Glomerular visceral epithelial cell (primary cell): ENCODE results near the gene NTN5.
"Not testable (repeated sequence)": the region's sequence is repeated elsewhere in the genome, so short reads cannot be mapped to it uniquely, and the experiment has no call there.

Experiments used
- DNase-seq: peaks from one replicate; pipeline ENCODE4 v3.0.0-alpha.2; 2016; ENCODE audit errors: extremely low spot score

Gene NTN5

DNA sequence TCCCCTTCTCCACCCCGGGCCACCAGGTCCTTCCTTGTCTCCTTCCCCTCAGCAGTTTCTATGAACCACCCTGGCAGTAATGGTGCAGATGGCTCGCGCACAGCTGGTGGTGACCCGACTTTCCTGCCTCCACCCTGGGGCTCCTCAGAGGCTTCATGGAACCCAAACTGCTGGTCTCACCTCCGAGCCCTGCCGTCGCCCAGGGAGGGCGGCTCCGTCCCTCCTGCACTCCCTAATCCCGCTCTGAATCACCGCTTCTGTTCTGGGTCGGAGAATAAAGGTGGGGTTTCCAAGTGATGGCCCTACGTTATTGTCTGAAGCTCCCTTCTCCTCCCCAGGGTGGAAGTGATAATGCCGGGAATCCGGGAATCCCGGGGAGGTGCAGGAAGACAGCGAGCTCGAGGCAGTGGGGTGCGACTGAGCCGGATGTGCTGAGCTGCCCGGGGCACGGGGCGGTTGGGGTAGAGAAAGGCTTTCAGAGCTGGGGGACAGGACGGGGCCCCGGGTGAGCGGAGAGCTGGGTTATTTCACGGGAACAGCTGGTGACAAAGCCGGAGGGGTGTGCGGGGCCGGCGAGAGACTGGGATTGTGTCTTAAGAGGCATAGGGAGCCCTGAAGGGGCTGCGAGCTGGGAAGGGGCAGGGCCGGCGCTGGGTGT, 23.7 kb upstream of the NTN5 start:
- no peak for DNase-seq

DNA sequence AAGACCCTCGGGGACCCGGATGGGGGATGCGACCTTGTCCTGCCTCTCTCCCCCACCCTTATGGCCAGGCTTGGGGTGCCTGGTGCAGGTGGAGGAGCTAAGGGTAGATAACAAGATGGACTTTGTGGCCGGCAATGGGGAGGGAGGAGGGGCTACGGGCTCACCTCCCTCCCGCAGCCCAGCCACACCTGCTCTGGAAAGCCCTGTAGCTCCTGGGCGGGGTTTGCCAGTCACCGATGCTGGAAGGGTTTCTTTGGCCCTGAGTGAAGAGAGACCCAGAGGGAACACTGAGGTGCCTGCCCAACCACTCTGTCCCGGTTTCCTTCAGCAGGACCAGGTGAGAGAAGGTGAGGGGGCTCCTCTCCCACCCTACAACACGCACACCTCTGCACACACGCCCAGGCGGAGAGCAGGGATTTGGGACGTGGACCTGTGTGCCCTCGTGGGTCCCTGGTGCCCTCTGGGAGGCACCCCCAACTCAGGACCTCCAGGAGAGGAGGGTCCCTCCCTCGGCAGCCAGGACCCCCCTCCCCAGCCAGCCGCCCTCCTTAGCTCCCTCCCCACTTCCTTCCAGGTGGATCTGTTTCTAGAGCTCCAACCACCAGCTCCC, 23.0 kb upstream of the NTN5 start, which contains the start of gene FUT2:
FUT2 (plus strand) TSS at position 229 of the 610 bp plus-strand sequence. CDS start 6,986 bp downstream, outside the sequence.
- no peak for DNase-seq

DNA sequence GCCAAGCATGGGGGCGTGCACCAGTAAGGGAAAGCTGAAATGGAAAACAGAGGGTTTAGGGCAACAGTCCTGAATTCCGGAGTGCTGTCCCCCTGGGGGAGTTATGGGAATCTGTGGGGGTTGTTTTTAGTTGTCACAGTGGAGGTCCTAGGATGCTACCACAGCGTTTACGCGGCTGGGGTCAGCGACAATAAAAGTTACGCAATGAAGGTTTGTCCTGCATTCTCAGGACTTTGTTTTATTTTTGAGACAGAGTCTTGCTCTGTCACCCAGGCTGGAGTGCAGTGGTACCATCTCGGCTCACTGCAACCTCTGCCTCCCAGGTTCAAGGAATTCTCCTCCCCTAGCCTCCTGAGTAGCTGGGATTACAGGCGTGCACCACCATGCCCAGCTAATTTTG, 20.8 kb upstream of the NTN5 start:
- not testable (repeated sequence) for DNase-seq

DNA sequence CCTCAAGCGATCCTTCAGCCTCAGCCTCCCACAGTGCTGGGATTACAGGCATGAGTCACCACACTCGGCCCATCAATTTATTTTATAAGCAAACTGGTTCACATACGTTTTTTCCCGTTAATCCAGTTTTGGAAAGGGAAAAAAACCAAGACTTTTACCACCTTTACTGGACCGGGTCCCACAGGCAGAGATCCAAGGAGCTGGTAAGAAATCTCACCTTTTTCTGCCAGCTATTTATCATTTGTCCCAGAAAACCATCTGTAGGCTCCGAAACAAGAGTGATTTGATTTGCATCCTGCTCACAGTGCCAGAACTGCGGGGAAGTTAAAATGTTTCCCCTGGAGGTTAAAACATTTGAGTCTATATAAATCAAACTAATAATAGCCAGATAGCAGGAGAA, 16.6 kb upstream of the NTN5 start:
- DNase-seq, result no peak

DNA sequence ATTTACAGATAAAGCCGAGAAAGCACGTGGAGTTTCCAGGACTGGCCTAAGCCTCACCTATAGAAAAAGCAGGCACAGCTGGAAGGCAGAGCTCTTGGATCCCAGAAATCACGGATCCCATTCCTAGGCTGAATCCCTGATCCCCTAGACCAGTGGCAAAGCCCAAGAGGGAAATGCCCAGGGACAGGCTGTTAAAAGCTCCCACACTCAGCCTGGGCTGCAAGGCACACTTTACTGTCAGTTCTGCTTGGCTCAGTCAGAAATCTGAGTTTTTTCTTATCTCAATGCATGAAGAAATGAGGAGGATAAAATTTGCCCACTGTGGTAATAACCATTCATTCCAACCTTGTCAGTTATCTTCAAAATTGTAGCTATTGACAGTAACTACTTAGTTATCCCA, 15.0 kb upstream of the NTN5 start:
- DNase-seq, result no peak

DNA sequence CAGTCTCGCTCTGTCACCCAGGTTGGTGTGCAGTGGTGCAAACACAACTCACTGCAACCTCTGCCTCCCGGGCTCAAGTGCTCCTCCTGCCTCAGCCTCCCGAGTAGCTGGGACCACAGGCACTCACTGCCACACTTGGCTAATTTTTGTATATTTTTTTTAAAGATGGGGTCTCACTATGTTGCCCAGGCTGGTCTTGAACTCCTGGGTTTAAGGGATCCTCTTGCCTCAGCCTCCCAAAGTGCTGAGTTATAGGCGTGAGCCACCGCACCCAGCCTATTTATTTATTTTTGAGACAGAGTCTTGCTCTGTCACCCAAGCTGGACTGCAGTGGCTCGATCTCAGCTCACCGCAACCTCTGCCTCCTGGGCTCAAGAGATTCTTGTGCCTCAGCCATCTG, 13.8 kb upstream of the NTN5 start:
- DNase-seq, result not testable (repeated sequence)

DNA sequence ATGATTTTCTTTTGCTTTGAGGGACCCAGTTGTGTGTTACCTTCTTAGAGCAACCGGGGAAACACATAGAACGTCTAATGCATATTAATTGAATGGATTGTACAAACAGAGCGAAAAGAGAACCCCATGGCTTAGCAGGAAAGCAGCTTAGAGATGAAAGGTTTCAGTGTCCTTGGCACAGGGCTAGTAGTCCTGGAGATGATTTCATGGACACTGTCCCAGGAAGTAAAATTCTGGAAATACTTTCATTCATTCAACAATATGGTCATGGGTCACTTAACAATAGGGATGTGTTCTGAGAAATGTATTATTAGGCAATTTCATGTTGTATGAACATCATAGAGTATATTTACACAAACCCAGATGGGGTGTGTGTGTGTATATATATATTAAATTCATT, 13.3 kb upstream of the NTN5 start:
- DNase-seq, result no peak

DNA sequence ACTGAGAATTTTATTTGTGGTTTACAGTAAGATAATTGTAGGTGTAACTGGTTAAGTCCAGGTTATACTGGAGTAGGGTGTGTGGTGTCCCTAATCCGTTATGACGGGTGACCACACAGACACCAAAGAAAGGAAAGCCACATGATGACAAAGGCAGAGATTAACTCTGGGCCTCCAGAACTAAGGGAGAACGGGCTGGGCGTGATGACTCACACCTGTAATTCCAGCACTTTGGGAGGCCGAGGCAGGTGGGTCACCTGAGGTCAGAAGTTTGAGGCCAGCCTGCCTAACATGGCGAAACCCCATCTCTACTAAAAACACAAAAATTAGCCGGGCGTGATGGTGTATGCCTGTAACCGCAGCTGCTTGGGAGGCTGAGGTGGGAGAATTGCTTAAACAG, 12.8 kb upstream of the NTN5 start:
- DNase-seq, result peak; percentile 60

DNA sequence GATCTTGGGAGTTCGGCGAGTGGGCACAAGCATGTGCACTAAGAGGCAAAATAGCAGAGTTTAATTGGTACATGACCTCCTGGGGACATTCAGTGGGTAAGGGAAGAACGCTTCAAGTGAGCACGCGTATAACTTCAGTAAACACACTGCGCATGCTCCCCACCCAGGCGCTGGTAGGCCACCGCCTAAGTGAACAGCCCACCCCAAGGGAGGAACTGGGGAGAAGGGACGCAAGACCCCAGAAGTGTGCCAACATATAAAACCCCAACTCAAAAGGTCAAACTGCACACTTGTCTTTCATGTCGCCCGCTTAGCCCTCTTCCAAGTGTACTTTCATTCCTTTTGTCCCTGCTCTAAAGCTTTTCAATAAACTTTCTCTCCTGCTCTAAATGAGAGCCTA, 10.5 kb upstream of the NTN5 start:
- DNase-seq, result no peak

DNA sequence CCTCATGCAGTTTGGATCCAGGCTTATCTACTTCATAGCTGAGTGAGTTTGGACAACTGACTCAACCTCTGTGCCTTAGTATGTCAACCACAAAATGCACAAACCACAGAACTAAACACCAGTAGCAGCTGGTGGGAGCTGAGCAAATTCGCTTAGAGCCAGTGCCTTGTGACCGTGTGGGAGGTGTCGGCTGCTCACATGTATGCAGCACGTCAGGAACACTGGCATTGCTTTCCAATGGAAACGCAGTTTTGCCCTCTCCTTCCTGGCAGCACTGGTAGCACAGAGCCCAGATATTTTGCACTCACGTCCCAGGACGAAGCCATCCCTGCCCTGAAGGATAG, 8.3 kb upstream of the NTN5 start:
- DNase-seq, result peak; percentile 96

DNA sequence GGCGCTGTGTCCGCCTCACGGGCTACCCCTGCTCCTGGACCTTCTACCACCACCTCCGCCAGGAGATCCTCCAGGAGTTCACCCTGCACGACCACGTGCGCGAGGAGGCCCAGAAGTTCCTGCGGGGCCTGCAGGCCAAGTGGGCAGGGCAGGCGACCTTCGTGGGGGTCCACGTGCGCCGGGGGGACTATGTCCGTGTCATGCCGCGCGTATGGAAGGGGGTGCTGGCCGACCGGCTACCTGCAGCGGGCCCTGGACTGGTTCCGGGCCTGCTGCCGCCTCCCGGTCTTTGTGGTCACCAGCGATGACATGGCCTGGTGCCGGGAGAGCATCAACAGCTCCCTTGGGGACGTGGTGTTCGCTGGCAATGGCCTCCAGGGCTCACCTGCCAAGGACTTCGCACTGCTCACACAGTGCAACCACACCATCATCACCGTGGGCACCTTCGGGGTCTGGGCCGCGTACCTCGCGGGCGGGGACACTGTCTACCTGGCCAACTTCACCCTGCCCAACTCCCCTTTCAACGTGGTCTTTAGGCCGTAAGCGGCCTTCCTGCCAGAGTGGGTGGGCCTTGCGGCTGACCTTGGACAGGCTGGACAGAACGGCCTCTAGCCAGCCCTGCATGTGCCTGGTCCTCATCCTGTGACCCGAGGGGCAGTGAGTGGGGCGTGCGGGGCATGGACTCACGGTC, 7.8 kb upstream of the NTN5 start:
- DNase-seq, result no peak

DNA sequence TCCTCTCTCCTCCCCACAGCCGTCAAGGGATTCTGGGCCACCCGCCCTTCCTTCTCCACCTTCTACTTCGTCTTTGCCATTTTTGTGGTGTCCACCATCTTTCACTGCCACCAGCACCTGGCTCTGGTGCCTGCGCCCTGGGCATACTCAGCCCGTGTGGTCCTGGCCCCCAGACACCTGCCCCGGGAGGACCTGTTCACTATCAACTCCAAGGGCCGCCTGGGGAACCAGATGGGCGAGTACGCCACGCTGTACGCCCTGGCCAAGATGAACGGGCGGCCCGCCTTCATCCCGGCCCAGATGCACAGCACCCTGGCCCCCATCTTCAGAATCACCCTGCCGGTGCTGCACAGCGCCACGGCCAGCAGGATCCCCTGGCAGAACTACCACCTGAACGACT, 7.2 kb upstream of the NTN5 start:
- DNase-seq, result not testable (repeated sequence)

DNA sequence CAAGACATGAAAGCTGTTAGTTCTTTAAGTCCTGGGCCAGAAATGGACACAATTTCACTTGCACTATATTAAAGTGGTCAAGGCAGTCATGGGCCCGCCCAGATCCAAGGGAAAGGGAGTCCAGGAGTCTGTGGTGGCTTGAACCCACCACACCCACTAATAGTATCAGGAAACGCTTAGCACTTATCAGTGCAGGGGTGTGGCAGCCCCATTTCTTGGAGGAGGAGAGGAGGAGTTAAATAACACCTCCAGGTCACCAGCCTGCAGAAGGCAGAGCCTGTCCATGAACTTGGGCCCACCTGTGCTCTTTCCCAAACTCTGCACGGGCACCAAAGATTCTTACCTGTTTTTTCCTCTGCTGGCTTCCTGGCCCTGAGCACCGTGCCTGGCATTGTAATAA, 5.4 kb upstream of the NTN5 start:
- no peak for DNase-seq

DNA sequence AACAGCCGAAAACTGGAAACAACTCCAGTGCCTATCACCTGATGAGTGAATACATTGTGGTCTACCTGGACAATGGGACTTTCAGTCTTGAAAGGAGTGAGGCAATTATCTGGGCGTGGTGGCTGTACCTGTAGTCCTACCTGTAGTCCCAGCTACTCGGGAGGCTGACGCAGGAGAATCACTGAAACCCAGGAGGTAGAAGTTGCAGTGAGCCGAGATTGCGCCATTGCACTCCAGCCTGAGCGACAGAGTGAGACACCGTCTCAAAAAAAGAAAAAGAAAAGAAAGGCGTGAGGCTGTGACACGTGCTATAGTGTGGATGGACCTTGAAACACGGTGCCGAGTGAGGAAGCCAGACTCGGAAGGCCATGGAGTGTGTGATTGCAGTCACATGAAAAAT, 4.1 kb upstream of the NTN5 start:
- DNase-seq, result no peak

DNA sequence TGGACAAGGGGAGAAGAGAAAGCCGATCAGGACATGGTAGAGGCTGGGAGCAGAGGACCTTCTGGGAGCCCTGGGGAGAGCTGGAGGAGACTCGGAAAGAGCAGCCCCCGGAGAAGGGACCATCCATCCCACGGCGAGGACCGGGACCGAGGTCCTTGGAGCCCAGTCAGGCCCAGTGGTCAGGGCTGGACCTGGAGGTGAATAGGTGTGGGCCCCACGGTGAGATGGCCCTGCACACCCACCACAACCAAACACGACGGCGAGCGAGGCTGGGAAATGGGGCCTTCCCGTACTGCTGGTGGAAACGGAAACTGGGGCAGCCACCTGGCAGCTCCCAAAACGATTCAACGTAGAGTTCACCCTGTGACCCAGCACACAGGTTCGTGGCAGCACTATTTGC, 3.7 kb upstream of the NTN5 start:
- DNase-seq, result no peak

DNA sequence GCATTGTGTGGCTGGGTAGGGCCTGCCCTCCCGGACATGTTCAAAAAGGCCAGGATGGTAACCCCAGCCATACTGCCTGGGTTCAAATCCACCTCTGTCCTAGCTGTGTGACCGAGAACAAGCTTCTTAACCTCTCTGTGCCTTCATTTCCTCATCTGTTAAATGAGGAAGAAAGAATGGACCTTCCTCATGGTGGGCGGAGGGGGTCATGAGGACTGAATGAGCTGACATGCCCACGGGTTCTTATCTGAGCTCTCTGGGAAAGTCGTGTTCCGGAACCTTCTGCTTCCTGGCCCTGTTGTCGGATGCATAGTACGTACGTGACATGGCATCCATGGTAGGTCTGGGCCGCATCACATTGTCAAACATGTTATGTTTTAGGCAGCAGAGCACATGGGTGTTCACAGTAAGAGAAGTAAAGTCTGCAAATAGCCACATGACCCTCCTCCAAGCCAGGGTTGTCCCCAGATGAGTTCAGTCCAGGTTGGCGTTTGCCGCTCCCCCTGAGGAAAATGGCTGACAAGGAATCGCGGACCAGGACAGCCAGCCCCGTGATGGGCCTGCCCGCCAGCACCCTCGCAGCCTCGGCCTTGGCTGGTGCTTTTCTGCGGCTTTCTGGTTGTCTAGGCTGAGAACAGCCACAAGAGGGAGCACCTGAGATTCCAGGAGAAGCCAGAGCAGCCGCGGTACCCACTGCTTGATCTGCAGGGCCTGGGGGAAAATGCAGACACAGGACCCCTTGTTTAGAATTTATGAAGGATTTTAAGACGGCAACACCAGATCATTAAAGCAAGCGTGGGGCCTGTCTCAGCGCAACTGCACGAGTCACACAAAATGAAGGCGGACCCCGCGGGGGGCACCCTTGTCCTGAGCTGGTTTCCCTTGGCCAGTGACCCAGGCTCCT, 2.4 kb upstream of the NTN5 start:
- peak; percentile 85 for DNase-seq

DNA sequence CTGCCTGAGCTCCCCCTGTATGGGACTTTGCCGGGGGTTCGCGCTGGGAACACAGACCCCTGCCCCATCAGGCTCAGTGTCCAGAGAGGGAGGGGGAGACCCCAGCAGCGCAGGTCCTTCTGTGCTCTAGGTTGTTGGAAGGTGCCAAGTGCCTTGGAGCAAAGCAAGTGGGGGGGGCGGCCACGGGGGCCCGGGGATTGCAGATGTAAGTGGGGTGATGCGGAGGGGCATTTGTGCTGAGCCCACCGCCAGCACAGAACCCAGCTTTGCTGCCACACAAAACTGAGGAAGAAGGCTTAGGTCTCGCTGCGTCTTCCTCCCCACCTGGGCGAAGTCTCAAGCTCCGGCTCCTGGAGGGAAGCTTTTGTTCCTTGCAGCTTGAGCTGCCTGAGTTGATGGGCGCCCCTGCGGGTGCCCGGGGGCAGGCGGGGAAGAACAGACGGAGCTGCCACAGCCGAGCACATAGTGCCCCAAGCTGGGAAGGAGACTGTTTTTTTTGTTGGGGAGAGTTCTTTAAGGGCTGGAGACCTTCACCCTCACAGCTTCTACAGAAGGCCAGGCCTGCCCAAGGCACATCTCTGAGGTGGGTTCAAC, 1.5 kb upstream of the NTN5 start:
- DNase-seq, result no peak

DNA sequence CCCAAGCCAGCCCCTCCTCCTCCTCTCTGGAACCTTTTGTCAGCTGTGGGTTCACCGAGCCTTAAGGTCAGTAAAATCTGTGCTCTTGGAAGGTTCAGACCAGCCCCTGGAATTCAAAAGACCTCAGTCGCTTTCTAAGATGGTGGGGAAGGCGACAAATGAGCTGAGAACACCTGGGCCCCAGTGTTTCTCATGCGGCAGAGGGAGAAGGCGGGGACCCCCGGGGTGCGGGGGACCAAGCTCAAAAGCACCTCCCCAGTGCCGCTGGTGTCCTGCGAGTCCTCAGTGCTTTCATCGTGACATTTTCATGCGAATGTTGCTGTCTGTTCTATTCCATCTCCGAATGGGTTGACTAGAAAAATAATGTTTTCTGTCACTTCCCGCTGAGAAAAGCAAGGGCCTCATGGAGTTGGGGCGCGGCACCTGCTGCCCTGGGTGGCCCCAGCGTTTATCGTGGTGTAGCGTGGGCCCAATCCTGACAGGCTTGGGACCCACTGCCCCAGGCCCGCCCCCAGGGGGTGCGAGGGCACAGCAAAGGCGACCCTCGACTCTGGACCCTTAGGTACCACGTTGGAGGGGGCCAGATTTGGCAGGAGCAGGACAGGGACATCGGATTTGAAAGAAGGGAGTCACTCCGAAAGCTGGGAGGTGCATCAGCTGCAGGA, 751 bp upstream of the NTN5 start:
- DNase-seq, result no peak

DNA sequence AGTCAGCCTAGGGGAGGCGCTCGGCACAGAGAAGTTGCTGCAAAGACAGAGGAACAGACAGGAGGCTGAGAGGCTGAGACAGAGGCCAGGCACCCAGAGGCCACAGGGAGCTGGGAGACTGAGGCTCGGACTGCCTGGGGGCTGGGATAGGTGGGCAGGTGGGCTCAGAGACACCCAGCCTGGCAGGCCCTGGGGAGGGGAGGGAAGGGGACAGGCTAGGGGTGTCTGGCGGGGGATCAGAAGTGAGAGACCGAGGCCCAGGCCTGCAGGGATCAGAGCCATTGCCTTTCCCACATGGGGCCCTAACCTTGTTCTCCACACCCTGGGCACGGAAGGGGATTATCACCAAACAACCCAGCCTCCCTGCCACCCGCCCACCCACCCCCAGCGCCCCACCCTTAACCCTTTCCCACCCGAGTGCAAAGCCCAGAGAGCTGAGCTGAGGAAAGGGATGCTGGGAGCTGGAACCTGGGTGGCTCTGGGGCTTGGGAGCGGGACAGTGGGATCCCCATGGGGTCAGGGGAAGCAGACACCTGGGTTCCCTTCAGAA, 1.3 kb downstream of the NTN5 start:
- no peak for DNase-seq

DNA sequence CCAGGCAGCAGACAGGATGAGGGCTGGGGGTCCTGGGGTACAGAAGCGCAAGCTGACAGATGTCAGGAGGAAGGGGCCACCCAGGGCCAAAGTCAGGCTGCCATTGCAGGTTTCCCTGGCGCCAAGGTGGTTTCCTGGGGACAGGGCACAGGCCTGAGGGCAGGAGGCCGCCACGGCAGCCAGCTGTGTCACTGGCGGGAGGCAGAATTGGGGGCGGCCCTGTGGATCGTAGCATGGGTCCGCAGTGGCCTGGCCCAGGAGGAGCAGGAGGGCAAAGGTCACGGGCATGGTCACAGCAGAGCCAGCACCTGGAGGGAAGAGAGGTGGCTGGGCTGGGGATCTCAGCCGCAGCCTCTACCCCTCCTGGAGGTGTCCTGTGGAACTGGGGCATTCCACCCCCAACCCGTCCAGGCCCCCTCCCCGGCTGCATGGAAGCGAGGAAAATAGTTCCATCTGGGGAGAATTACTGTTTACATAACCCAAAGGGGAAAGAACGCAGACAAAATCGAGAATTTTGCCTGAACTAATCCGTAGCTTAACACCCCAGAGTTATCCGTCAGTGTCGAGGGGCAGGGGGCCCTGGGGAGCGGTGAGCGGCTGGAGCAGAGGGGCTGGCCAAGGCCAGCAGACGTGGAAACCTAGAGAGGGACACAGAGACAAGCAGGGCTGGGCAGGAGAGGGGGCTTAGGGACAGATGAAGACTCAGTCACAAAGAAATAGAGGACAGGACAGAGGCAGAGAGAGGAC, 1.9 kb downstream of the NTN5 start:
- DNase-seq, result no peak
